PC-3 (cell line): Measurements from ENCODE around the gene P3H2. TPM values are rescaled to one million over a fixed set of nuclear protein-coding genes. Genes with fewer than 3 reads are reported as not detected.

Source experiments
- ATAC-seq: fragments of 200-7000 bp; cut with Tn5 transposase; 2 replicates; pipeline ENCODE4 v1.9.1; 2020; ENCODE audit warnings: mild to moderate bottlenecking, moderate library complexity
- BruUV-seq: library from RNA; stranded (reverse); fragments of 400-500 nt; replicated peaks from 2 replicates; lab custom pipeline; 2021; lab: Mats Ljungman, UMichigan
- CTCF ChIA-PET: fragments of 300-600 bp; sonication (Branson Sonifier 250); formaldehyde crosslinking; loops from one replicate; lab custom pipeline; 2022; ENCODE audit warnings: antibody characterized with exemption; lab: Charles Lee
- POLR2A ChIA-PET: fragments of 300-600 bp; sonication (Branson Sonifier 250); formaldehyde crosslinking; loops from one replicate; lab custom pipeline; 2022; ENCODE audit warnings: antibody characterized with exemption; ENCODE audit not compliant: unreplicated experiment; lab: Charles Lee
- DNase-seq: peaks from one replicate; pipeline ENCODE4 v3.0.0-alpha.2; 2015
- H2AFZ ChIP-seq: fragments of 300-600 bp; sonication (generic); 2 replicates; pipeline ENCODE4 v1.6.0; 2016; ENCODE audit warnings: antibody characterized with exemption, low read length
- H3F3A ChIP-seq: fragments of 300-600 bp; sonication (generic); one replicate; pipeline ENCODE4 v1.6.0; 2017; ENCODE audit warnings: antibody characterized with exemption, low read length, control low read depth, mild to moderate bottlenecking; ENCODE audit not compliant: unreplicated experiment
- H3K27ac ChIP-seq: fragments of 300-600 bp; sonication (generic); 2 replicates; pipeline ENCODE4 v1.5.1; 2016; ENCODE audit warnings: mild to moderate bottlenecking, low read length
- H3K27me3 ChIP-seq: fragments of 300-600 bp; sonication (generic); 2 replicates; pipeline ENCODE4 v1.6.1; 2016; ENCODE audit warnings: low read length, mixed read lengths
- H3K36me3 ChIP-seq: fragments of 300-600 bp; sonication (generic); 2 replicates; pipeline ENCODE4 v1.6.1; 2016; ENCODE audit warnings: low read depth, mixed run types, low read length, mixed read lengths
- H3K4me1 ChIP-seq: fragments of 300-600 bp; sonication (generic); 2 replicates; pipeline ENCODE4 v1.5.1; 2016; ENCODE audit warnings: low read length; ENCODE audit not compliant: insufficient read depth
- H3K4me2 ChIP-seq: fragments of 300-600 bp; sonication (generic); 2 replicates; pipeline ENCODE4 v1.6.0; 2016; ENCODE audit warnings: low read length
- H3K4me3 ChIP-seq: fragments of 300-600 bp; sonication (generic); 2 replicates; pipeline ENCODE4 v1.5.1; 2016; ENCODE audit warnings: mild to moderate bottlenecking, low read length, mixed read lengths
- H3K79me2 ChIP-seq: fragments of 300-600 bp; sonication (generic); 2 replicates; pipeline ENCODE4 v1.6.1; 2017; ENCODE audit warnings: low read length, mixed read lengths
- H3K9ac ChIP-seq: fragments of 300-600 bp; sonication (generic); 2 replicates; pipeline ENCODE4 v1.6.0; 2016; ENCODE audit warnings: mild to moderate bottlenecking, low read length
- H3K9me2 ChIP-seq: fragments of 300-600 bp; sonication (generic); replicated peaks from 2 replicates; pipeline ENCODE4 v1.6.1; 2016; ENCODE audit warnings: mixed run types, low read length, mixed read lengths
- H3K9me3 ChIP-seq: fragments of 300-600 bp; sonication (generic); 2 replicates; pipeline ENCODE4 v1.6.1; 2016; ENCODE audit warnings: low read length, mixed read lengths
- H4K20me1 ChIP-seq: fragments of 300-600 bp; sonication (generic); 2 replicates; pipeline ENCODE4 v1.6.1; 2016; ENCODE audit warnings: low read length, mixed read lengths
- EZH2 ChIP-seq: fragments of 300-600 bp; sonication (generic); IDR thresholded peaks from one replicate; pipeline ENCODE4 v1.6.1; 2017; ENCODE audit warnings: antibody characterized with exemption, mild to moderate bottlenecking, low read length; ENCODE audit not compliant: unreplicated experiment
- EZH2phosphoT487 ChIP-seq: fragments of 300-600 bp; sonication (generic); IDR thresholded peaks from 2 replicates; pipeline ENCODE4 v1.6.1; 2018; ENCODE audit warnings: mild to moderate bottlenecking, antibody characterized with exemption, low read length, borderline replicate concordance
- intact Hi-C: fragments of 100-400 bp; cut with micrococcal nuclease; formaldehyde crosslinking; loops from 2 replicates; pipeline ENCODE4 v1.9.0; 2023
- total RNA-seq: library from RNA; depleted of rRNA; stranded (reverse); fragments of >200 nt; gene quantifications from 2 replicates; pipeline ENCODE4 v1.2.3, GENCODE V29; 2014
- TF ChIP-seq, protein P1 (sequence below): fragments of 300-600 bp; sonication (generic); conservative IDR thresholded peaks from 2 replicates; pipeline ENCODE4 v1.5.1; 2017; ENCODE audit warnings: antibody characterized with exemption, low read depth, mild to moderate bottlenecking, low read length

Gene P3H2
- total RNA-seq, 1 experiment from 2014 or later = 4.5 TPM

DNA sequence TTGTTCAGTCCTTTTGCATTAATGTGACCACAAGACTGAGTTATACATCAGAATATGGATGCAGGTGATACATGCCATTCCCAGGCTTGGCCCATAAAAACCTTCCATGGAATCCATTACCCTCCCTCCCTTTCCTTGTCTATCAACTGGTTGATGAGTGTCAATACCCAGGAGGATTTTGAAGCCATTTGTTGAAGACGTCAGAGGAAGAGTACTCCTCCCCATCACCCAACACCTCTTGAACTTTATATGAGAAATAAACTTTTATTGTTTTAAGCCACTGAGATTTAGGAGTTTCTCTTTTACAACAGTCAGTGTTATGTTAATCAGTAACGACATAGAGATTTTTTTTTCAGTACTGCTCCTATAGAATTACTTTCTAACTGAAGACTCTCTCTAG is 55.5 kb downstream of the P3H2 start:
- Histone ChIP-seq H3K4me3 (no peak overlapping the region), H3K9ac (no peak overlapping the region), H4K20me1 (no peaks in the 10 kb centered on the region), H2AFZ (no peak overlapping the region), H3K36me3 (no peaks in the 10 kb centered on the region), H3F3A (no peaks in the 10 kb centered on the region), H3K79me2 (no peaks in the 10 kb centered on the region), H3K9me3 (no peaks in the 10 kb centered on the region), H3K9me2 (0 out of 2 replicates have a peak, but pooled peaks cover 5% of the 10 kb centered on the region), H3K27ac (no peak overlapping the region), H3K4me1 (peaks cover 18% of the 10 kb centered on the region), H3K4me2 (0 out of 2 replicates have a peak overlapping the region, but pooled peaks have one; percentile 12), H3K27me3 (no peaks in the 10 kb centered on the region)
- ChIA-PET POLR2A (no interaction called here), CTCF (no interaction called here)
- ATAC-seq (no peak), DNase-seq (peak; percentile 8)
- BruUV-seq = no TSS peak
- intact Hi-C loops = no loop called here
- TF ChIP-seq EZH2 (no peak), EZH2phosphoT487 (no peak)
- TF ChIP-seq, protein P1, sequence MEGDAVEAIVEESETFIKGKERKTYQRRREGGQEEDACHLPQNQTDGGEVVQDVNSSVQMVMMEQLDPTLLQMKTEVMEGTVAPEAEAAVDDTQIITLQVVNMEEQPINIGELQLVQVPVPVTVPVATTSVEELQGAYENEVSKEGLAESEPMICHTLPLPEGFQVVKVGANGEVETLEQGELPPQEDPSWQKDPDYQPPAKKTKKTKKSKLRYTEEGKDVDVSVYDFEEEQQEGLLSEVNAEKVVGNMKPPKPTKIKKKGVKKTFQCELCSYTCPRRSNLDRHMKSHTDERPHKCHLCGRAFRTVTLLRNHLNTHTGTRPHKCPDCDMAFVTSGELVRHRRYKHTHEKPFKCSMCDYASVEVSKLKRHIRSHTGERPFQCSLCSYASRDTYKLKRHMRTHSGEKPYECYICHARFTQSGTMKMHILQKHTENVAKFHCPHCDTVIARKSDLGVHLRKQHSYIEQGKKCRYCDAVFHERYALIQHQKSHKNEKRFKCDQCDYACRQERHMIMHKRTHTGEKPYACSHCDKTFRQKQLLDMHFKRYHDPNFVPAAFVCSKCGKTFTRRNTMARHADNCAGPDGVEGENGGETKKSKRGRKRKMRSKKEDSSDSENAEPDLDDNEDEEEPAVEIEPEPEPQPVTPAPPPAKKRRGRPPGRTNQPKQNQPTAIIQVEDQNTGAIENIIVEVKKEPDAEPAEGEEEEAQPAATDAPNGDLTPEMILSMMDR = no peak

DNA sequence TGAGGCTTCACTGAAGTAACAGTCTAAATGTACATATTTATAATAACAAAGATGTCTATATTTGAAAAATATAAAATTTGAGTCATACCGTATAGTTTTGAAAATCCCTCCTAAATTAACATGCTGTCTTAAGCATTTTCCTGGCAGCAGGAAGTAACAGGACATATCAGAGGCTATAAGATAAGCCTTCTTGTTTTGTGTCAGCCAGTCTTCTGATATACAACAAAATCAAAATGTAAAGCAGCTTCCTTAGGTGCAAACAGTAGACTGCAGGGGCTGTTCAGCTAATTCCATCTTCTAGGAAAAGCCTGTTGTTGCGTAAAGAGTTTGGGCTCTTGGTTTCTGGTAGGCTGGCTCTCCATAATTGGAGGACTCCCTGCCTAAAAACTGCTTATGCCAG is 56.0 kb downstream of the P3H2 start:
- ChIA-PET CTCF (interaction anchor here (0.6 to 1.0 kb wide), 4 partner anchors 16 to 56 kb away, joined by 3 to 4 read pairs (median 4); no protein-coding TSS in a partner anchor), POLR2A (no interaction called here)
- H3K79me2 ChIP-seq = no peaks in the 10 kb centered on the region
- DNase-seq = no peak
- peak overlapping the region; percentile 36 for H3K27ac ChIP-seq
- H3K9me3 ChIP-seq = no peaks in the 10 kb centered on the region
- no peaks in the 10 kb centered on the region for H3K36me3 ChIP-seq
- H3K9me2 ChIP-seq = 0 out of 2 replicates have a peak, but pooled peaks cover 5% of the 10 kb centered on the region
- no peak overlapping the region for H3K9ac ChIP-seq
- H3K27me3 ChIP-seq = no peaks in the 10 kb centered on the region
- intact Hi-C loops = no loop called here
- TF ChIP-seq, protein P1 = no peak
- TF ChIP-seq EZH2phosphoT487 = no peak
- no peak for TF ChIP-seq EZH2
- BruUV-seq = no TSS peak
- no peaks in the 10 kb centered on the region for H3F3A ChIP-seq
- no peaks in the 10 kb centered on the region for H4K20me1 ChIP-seq
- H3K4me1 ChIP-seq = peaks cover 18% of the 10 kb centered on the region
- 0 out of 2 replicates have a peak overlapping the region, but pooled peaks have one; percentile 12 for H3K4me2 ChIP-seq
- peak; percentile 4; the same call in 1 of the 2 replicates for ATAC-seq
- no peak overlapping the region for H3K4me3 ChIP-seq
- H2AFZ ChIP-seq = no peak overlapping the region

DNA sequence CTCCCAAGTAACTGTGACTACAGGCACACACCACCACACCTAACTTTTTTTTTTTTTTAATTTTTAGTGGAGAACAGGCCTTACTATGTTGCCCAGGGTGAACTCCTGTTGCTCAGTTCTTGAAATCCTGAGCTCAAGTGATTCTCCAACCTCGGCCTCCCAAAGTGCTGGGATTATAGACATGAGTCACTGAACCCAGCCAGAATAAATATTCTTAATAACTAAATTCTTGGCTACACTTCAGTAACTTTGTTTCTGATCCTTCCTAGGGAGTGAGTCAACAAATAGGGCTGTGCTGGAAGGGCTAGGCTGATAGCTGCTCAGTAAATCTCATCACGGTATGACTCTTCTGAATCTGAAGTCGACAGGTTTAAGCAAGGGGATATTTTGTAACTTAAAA is 56.6 kb downstream of the P3H2 start:
- Histone ChIP-seq H2AFZ (no peak overlapping the region), H3K9ac (no peak overlapping the region), H3F3A (no peaks in the 10 kb centered on the region), H3K27me3 (no peaks in the 10 kb centered on the region), H3K79me2 (no peaks in the 10 kb centered on the region), H3K27ac (peak overlapping the region; percentile 36), H3K9me2 (0 out of 2 replicates have a peak, but pooled peaks cover 1% of the 10 kb centered on the region), H4K20me1 (no peaks in the 10 kb centered on the region), H3K9me3 (no peaks in the 10 kb centered on the region), H3K36me3 (no peaks in the 10 kb centered on the region), H3K4me1 (peaks cover 18% of the 10 kb centered on the region), H3K4me2 (0 out of 2 replicates have a peak overlapping the region, but pooled peaks have one; percentile 12), H3K4me3 (no peak overlapping the region)
- peak; percentile 99 for ATAC-seq
- intact Hi-C loops = no loop called here
- BruUV-seq = no TSS peak
- DNase-seq = peak; percentile 96
- POLR2A ChIA-PET = interaction anchor here (0.7 kb wide), 2 partner anchors 10 to 14 kb away, joined by 10 to 18 read pairs; no protein-coding TSS in a partner anchor
- no peak for TF ChIP-seq EZH2
- CTCF ChIA-PET = interaction anchor here (0.6 to 1.0 kb wide), 4 partner anchors 17 to 57 kb away, joined by 3 to 4 read pairs (median 4); no protein-coding TSS in a partner anchor
